Right cardiac atrium (tissue), 5 donors: ENCODE measurements around the gene CHM. TPM values are rescaled to one million over a fixed set of nuclear protein-coding genes. Genes with fewer than 3 reads are reported as not detected.

Experiments
- ATAC-seq, 2 donors: fragments of 200-7000 bp; cut with Tn5 transposase; one replicate each; pipeline versions ENCODE4 v1.8.0 to v1.9.1; 2020; ENCODE audit warnings: moderate library complexity in 2 of 2, mild to moderate bottlenecking in 1 of 2
- DNase-seq, 3 donors: peaks; one replicate each; pipeline ENCODE4 v3.0.0-alpha.2; 2020
- H3K27ac ChIP-seq: one replicate; pipeline ENCODE4 v1.5.1; 2013; ENCODE audit warnings: mild to moderate bottlenecking, low read length, control low read depth, moderate library complexity
- H3K27me3 ChIP-seq: one replicate; pipeline ENCODE4 v1.6.1; 2013; ENCODE audit not compliant: control insufficient read depth, insufficient read depth
- H3K4me1 ChIP-seq: one replicate; pipeline ENCODE4 v1.6.1; 2013; ENCODE audit warnings: low read length; ENCODE audit not compliant: control insufficient read depth, insufficient read depth
- H3K4me3 ChIP-seq: one replicate; pipeline ENCODE4 v1.5.1; 2013; ENCODE audit warnings: low read length, control low read depth
- H3K9me3 ChIP-seq: one replicate; pipeline ENCODE4 v1.6.1; 2013; ENCODE audit warnings: low read length; ENCODE audit not compliant: control insufficient read depth
- WGBS: extraction: QIAGEN DNeasy Blood & Tissue Kit; methylation state at CpG from one replicate; pipeline ENCODE4 v1.1.7; 2013; 5-methylcytosine and 5-hydroxymethylcytosine counted together
- intact Hi-C, 4 donors: fragments of 100-400 bp; cut with DNase I; formaldehyde crosslinking; loops; one replicate each; pipeline versions ENCODE4 v1.11.0 to v1.14.0; 2022 to 2023
- long read RNA-seq, 4 donors: library from polyadenylated mRNA; unstranded; transcript quantifications; one replicate each; pipeline ENCODE4 v2.0.0, GENCODE V29; 2020 to 2021
- polyA plus RNA-seq: library from polyadenylated mRNA; stranded (reverse); fragments of 200-250 nt; gene quantifications from one replicate; pipeline ENCODE4 v1.2.3, GENCODE V29; 2013
- total RNA-seq, 4 donors: library from RNA; stranded (reverse); fragmentation: NEBNext Ultra II Directional; extraction: Animal tissue kit (Norgen Biotek cat#: 25700); gene quantifications; one replicate each; pipeline ENCODE4 v1.2.1, GENCODE V29; 2021
- donor health status: healthy with polysubstance abuse.
- donor health status: DM: no; HTN: yes; CAD: no.
- donor health status: DM: no; HTN: no; CAD: no.
- donor health status: DM: no; HTN: yes; CAD: no; lungs with severe emphysema.
- donor health status: DM: yes; HTN: yes; CAD: no.

The CHM gene, protein sequence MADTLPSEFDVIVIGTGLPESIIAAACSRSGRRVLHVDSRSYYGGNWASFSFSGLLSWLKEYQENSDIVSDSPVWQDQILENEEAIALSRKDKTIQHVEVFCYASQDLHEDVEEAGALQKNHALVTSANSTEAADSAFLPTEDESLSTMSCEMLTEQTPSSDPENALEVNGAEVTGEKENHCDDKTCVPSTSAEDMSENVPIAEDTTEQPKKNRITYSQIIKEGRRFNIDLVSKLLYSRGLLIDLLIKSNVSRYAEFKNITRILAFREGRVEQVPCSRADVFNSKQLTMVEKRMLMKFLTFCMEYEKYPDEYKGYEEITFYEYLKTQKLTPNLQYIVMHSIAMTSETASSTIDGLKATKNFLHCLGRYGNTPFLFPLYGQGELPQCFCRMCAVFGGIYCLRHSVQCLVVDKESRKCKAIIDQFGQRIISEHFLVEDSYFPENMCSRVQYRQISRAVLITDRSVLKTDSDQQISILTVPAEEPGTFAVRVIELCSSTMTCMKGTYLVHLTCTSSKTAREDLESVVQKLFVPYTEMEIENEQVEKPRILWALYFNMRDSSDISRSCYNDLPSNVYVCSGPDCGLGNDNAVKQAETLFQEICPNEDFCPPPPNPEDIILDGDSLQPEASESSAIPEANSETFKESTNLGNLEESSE
- total RNA-seq: 10 to 100 TPM; 14.0 to 15.6 (median 14.9) TPM
- polyA plus RNA-seq: 7.1 TPM
- long read RNA-seq, donor 1, partial matches to known transcripts: 1 of 6 reads
- long read RNA-seq, donor 1, other reads (novel, unspliced or antisense): 5 of 6 reads
- long read RNA-seq, donor 2, full-length matches to known transcripts: 1 of 6 reads
- long read RNA-seq, donor 2, partial matches to known transcripts: 5 of 6 reads
- long read RNA-seq, donor 2, other reads (novel, unspliced or antisense): 0 of 6 reads
- long read RNA-seq, donor 3, full-length matches to known transcripts: 6 of 19 reads
- long read RNA-seq, donor 3, partial matches to known transcripts: 10 of 19 reads
- long read RNA-seq, donor 3, other reads (novel, unspliced or antisense): 3 of 19 reads
- long read RNA-seq, donor 4, full-length matches to known transcripts: 2 of 3 reads
- long read RNA-seq, donor 4, partial matches to known transcripts: 1 of 3 reads
- long read RNA-seq, donor 4, other reads (novel, unspliced or antisense): 0 of 3 reads

DNA sequence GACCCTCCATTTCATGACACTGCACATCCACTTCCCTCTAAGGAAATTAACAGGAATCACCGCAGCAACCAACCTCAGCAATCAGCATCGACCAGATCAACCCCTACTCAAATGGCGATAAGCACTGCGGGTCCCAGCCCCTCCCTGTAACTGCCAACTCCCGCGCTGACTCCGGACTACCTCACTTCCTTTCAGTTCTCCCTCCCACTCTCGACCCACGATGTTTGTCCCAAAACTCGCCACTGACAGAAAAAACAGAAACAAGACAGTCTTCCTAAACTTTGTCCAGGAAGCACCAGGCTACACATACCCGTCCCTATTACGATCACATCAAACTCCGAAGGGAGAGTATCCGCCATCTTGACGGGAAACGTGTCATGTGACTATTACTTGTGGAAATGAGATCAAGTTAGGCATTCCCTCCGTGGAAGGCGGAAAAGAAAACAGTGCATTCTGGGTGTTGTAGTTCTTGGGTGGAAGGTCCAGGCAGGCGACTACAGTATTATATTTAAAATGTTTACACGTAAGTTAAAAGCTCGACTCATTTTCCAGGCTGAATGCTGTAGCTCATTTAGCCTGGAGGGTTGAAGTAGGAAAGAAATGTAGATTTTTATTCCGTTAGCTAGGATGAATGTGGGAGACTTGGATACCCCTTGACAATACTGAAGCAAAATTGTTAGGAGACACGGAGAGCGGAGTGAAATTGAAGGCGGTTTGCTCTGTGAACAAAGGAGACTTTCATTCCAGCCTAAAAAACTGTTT lies at the start of gene CHM:
Gene CHM (minus strand): TSS at position 385 of the 762 bp plus-strand sequence. CDS start 26 bp downstream, at position 359.
- ATAC-seq (peak; percentile 98 to 99), DNase-seq (peak; percentile 32 to 69 (median 61))
- intact Hi-C loops: no loop called here
- H3K27me3 ChIP-seq: no peaks in the 10 kb centered on the region
- H3K4me3 ChIP-seq: peak within 1 kb of the TSS; percentile 67
- no peaks in the 10 kb centered on the region for H3K4me1 ChIP-seq
- WGBS: 0% methylated on average over 25 of the region's 25 CpGs
- peak within 1 kb of the TSS; percentile 79 for H3K27ac ChIP-seq
- H3K9me3 ChIP-seq: no peaks in the 10 kb centered on the region

DNA sequence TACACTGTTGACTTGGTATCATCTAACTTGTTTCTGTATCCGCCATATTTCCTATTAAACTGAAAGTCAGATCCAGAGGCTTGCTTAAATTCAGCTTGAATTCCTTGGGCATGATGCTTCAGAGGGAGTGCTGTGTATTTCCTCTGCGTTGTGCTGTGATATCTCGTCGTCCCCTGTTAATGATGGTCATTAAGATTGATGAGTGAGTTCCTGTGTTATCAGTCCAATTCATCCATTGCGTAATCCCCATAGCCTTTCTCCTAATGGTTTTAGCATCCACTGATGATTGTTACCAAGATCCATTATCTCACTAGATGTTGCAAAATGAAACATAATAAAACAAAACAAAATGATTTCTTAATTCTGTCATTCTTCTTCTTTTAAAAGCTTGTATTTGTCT lies 31.3 kb upstream of the CHM start:
- ATAC-seq (no peak), DNase-seq (no peak)
- H3K4me1 ChIP-seq: no peaks in the 10 kb centered on the region
- no peaks in the 10 kb centered on the region for H3K27me3 ChIP-seq
- WGBS: 44% methylated on average over 5 of the region's 5 CpGs
- H3K9me3 ChIP-seq: no peaks in the 10 kb centered on the region
- no peak overlapping the region for H3K4me3 ChIP-seq
- no peak overlapping the region for H3K27ac ChIP-seq
- intact Hi-C loops: no loop called here

DNA sequence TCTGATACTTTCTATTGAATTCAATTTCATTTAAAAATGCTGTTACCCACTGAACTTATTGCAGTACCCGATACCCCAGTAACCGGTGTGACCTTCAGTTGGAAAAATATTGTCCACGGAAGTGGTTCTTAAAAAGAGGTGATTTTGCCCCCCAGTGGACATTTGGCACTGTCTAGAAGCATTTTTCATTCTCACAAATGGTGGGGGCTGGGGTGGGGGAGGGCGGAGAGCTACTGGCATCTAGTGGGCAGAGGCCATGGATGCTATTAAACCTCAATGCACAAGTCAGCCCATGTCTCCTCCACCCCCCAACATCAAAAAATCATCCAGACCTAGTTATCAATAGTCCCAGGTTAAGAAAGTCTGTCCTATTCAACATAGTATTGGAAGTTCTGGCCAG lies 19.6 kb upstream of the CHM start:
- no peaks in the 10 kb centered on the region for H3K27me3 ChIP-seq
- H3K4me3 ChIP-seq: no peak overlapping the region
- ATAC-seq (no peak), DNase-seq (no peak)
- intact Hi-C loops: no loop called here
- H3K9me3 ChIP-seq: no peaks in the 10 kb centered on the region
- 72% methylated on average over 4 of the region's 4 CpGs for WGBS
- no peaks in the 10 kb centered on the region for H3K4me1 ChIP-seq
- H3K27ac ChIP-seq: no peak overlapping the region

DNA sequence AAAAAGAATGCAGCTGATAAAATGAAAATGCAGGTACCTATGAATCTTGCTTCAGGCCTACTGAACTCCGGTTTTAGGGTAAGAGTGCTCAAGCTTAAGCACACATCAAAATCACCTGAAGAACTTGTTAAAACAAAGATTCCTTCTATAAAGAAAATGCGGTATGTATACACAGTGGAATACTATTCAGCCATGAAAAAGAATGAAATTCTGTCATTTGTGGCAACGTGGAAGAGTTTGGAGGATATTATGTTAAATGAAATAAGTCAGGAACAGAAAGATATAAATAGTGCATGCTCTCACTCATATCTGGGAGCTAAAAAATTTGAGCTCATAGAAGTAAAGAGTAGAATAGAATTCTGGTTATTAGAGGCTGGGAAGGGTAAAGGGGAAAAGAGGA lies 14.0 kb upstream of the CHM start:
- no peak for ATAC-seq
- Histone ChIP-seq H3K4me3 (no peak overlapping the region), H3K27ac (no peak overlapping the region), H3K4me1 (no peaks in the 10 kb centered on the region), H3K27me3 (no peaks in the 10 kb centered on the region), H3K9me3 (no peaks in the 10 kb centered on the region)
- intact Hi-C loops: no loop called here
- WGBS: 82% methylated on average over 3 of the region's 3 CpGs
- no peak for DNase-seq

DNA sequence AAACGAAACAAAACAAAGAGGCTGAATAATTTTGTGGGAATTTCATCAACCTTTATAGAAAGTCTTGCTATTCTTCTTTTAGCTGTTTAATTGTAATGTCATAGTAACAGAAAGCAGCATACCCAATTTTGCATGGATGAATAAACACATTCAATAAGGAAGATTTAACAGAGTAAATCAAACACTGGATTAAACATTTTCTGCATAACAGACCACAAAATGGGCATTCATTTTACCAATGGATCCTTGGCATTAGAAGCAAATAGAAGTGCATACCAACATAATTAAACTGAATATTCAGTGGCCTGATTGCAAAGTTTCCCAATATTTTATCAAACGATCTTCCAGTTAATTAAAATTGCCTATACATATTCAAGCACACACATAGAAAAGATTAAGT lies 4.4 kb upstream of the CHM start:
- no peak for DNase-seq
- 67% methylated on average over 2 of the region's 2 CpGs for WGBS
- H3K4me3 ChIP-seq: no peak overlapping the region
- no peak for ATAC-seq
- no peaks in the 10 kb centered on the region for H3K9me3 ChIP-seq
- no peak overlapping the region for H3K27ac ChIP-seq
- no peaks in the 10 kb centered on the region for H3K27me3 ChIP-seq
- H3K4me1 ChIP-seq: no peaks in the 10 kb centered on the region
- intact Hi-C loops: no loop called here

DNA sequence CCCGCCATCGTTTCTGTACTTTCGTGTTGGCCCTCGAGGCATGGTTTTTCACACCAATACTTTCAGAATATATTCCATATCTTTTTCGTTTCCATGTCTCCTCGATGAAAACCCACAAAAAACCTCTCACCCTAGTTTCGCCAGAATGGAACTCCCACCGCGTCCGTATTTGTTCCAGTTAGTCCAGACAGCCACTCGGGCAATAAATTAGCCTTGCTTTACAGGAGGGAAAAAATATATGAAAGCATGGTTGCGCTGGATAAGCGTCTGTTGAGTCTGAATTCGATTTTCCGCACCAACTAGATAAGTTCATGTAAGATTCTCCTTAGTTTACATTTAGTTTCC lies 550 bp upstream of the CHM start:
- intact Hi-C loops: no loop called here
- 23% methylated on average over 15 of the region's 15 CpGs for WGBS
- ATAC-seq: no peak

DNA sequence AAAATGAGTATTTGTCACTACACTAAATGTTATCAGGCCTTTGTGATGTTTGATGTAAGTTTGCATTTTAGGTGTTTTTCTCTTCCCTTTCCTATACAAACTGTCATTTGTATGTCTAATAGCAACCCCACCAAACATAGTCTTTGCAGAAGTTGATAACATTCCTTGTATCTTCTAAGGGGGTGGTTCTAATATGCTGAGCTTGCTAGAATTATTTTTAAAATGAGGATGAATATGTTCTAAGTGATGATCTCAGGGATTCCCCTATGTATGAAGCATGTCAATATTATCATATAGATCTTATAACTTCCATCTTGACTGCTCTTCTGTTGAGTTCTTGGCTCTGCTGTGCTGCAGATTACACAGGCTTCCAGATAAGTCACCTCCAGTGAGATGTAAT lies 3.1 kb downstream of the CHM start:
- H3K9me3 ChIP-seq: no peaks in the 10 kb centered on the region
- DNase-seq (no peak), ATAC-seq (no peak)
- no peak overlapping the region for H3K27ac ChIP-seq
- intact Hi-C loops: no loop called here
- H3K27me3 ChIP-seq: no peaks in the 10 kb centered on the region
- peaks cover 3% of the 10 kb centered on the region for H3K4me1 ChIP-seq
- no peak overlapping the region for H3K4me3 ChIP-seq

More for the DNA sequence above, 550 bp upstream of the CHM start:
- Histone ChIP-seq H3K27me3 (no peaks in the 10 kb centered on the region), H3K27ac (no peak overlapping the region), H3K4me3 (peak overlapping the region; percentile 67), H3K9me3 (no peaks in the 10 kb centered on the region), H3K4me1 (no peaks in the 10 kb centered on the region)
- no peak for DNase-seq

DNA sequence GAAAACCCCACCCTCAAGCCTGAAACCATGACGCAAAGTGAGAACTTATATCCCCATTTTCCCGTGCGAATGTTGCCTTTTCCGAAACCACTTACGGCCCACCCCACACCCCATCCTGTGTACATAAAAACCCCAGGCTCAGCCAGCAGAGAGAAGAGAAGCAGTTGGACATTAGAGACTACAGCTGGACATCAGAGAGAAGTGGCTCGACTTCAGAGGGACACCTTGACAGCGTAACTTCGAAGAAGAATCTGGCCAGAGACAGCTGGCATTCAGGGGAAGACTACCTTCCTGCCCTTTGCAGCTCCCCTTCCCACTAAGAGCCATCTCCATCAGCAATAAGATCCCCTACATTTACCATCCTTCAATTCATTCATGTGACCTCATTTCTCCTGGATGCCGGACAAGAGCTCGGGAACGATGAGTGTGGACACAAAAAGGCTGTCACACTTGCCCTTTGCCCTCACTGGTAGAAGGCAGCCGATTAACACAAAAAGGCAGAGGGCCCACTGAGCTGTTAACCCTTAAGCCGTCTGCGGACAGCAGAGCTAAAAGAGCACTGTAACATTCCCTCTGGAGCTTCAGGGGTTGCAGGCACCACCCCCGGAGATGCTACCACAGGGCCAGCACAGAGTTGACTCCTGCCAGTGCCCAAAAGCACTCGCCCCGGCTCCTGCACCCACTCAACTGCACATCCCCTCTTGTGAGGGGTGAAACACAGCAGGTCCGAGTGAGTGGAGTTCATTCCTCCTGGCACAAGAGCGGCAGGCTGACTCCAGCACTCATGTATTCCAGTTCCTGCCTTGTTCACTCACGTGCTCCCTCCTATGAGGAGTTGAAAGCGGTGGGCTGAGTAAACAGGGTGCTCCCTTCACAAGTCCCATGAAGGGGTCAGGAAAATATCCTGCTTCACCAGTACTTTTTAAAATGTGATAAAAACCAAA lies 7.5 kb downstream of the CHM start:
- DNase-seq (no peak), ATAC-seq (no peak)
- Histone ChIP-seq H3K27ac (peak overlapping the region; percentile 26), H3K27me3 (no peaks in the 10 kb centered on the region), H3K4me1 (peaks cover 3% of the 10 kb centered on the region), H3K4me3 (no peak overlapping the region), H3K9me3 (no peaks in the 10 kb centered on the region)
- intact Hi-C loops: no loop called here
- WGBS: 70% methylated on average over 21 of the region's 21 CpGs

DNA sequence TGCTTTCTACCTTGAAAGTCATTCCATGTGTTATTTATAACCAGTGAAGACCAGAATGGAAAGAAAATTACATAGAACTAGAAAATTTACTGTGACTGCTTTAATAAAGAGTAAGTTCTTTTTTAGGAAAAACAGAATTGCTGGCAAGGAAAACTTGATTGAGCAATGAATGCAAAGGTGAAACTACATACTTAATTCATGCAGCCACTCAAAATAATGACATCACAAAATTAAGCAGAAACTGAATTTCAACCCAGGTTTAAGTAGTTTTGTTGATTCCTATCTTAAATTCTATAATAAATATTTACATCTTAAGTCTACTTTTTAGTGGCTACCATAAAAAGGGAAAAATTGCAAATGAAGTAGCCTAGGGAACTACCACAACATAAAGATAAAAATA lies 14.0 kb downstream of the CHM start:
- H3K4me3 ChIP-seq: no peak overlapping the region
- no peak for ATAC-seq
- H3K4me1 ChIP-seq: no peaks in the 10 kb centered on the region
- intact Hi-C loops: no loop called here
- no peaks in the 10 kb centered on the region for H3K9me3 ChIP-seq
- no peaks in the 10 kb centered on the region for H3K27me3 ChIP-seq
- DNase-seq: no peak
- H3K27ac ChIP-seq: no peak overlapping the region

DNA sequence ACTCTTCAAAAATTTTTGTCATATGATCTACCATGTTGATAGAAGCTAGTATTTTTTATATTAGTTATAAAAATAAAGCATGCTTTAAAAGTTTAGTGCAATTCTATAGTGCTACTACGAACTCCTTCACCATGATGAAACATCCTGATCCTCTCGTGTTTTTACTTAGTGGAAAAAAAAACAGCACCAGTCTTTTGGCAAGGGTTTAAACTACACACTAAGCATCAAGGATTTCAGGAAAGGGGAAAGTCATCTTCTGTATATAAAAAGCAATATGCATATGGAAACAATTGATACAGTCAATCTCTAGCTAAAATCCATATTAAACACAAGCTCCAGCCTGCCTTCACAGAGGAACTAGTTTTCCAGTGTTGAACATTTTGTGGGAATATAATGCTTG lies 18.7 kb downstream of the CHM start:
- Histone ChIP-seq H3K9me3 (no peaks in the 10 kb centered on the region), H3K4me1 (no peaks in the 10 kb centered on the region), H3K27ac (no peak overlapping the region), H3K27me3 (no peaks in the 10 kb centered on the region), H3K4me3 (no peak overlapping the region)
- intact Hi-C loops: no loop called here
- 36% methylated on average over 2 of the region's 2 CpGs for WGBS
- ATAC-seq (no peak), DNase-seq (no peak)
